Ascending aorta (tissue), 2 donors: ENCODE data around the gene SETDB2. TPM values are rescaled to one million over a fixed set of nuclear protein-coding genes. Genes with fewer than 3 reads are reported as not detected.

Experiments
- DNase-seq, 2 donors: peaks; one replicate each; pipeline ENCODE4 v3.0.0-alpha.2; 2019; ENCODE audit warnings: low spot score in 2 of 2
- H3K27ac ChIP-seq, 2 donors: fragments of 200-600 bp; sonication (generic); one replicate each; pipeline ENCODE4 v1.5.1; 2016 to 2017; ENCODE audit warnings: mild to moderate bottlenecking in 1 of 2
- H3K27me3 ChIP-seq: fragments of 200-600 bp; sonication (generic); one replicate; pipeline ENCODE4 v1.5.1; 2017
- H3K36me3 ChIP-seq, 2 donors: fragments of 200-600 bp; sonication (generic); one replicate each; pipeline ENCODE4 v1.5.1; 2016
- H3K4me1 ChIP-seq, 2 donors: fragments of 200-600 bp; sonication (generic); one replicate each; pipeline ENCODE4 v1.5.1; 2016 to 2017; ENCODE audit warnings: mild to moderate bottlenecking in 1 of 2
- H3K4me3 ChIP-seq, 2 donors: fragments of 200-600 bp; sonication (generic); one replicate each; pipeline ENCODE4 v1.5.1; 2016 to 2017; ENCODE audit warnings: mild to moderate bottlenecking in 1 of 2
- H3K9me3 ChIP-seq, 2 donors: fragments of 200-600 bp; sonication (generic); one replicate each; pipeline ENCODE4 v1.5.1; 2016
- intact Hi-C: fragments of 100-400 bp; cut with DNase I; formaldehyde crosslinking; loops from one replicate; pipeline ENCODE4 v1.15.1; 2023
- total RNA-seq: library from RNA; depleted of rRNA; stranded (reverse); fragments of >200 nt; gene quantifications from one replicate; pipeline ENCODE4 v1.1.0, GENCODE V29; 2016
- TF ChIP-seq, protein P1 (sequence below), 3 experiments: fragments of 200-600 bp in 2 of 3; fragments of 450-650 bp in 1 of 3; sonication (generic) in 2 of 3; IDR thresholded peaks; one replicate each; pipeline ENCODE4 v1.5.1; 2016 to 2019; ENCODE audit warnings: antibody characterized with exemption in 3 of 3, mild to moderate bottlenecking in 1 of 3, moderate library complexity in 1 of 3

Gene SETDB2
- total RNA-seq, 1 donor from 2014 or later, result 7.2 TPM

DNA sequence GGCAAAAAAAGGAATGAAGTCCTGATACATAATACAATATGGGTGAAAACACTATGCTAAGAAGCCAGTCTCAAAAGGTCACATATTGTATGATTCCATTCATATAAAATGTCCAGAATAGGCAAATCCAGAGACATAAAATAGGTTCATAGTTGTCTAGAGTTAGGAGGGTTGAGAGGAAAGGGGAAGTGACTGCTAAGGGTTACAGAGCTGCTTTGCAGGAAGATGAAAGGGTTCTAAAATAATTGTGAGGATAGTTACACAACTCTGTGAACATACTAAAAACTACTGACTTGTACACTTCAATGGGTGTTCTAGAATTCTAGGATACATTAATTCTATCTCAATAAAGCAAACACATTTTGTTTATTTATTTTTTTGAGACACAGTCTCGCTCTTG is 25.9 kb upstream of the SETDB2 start:
- H3K27me3 ChIP-seq, result no peaks in the 10 kb centered on the region
- H3K4me1 ChIP-seq, result no peaks in the 10 kb centered on the region
- no peak for DNase-seq
- no peak overlapping the region for H3K27ac ChIP-seq
- TF ChIP-seq, protein P1, sequence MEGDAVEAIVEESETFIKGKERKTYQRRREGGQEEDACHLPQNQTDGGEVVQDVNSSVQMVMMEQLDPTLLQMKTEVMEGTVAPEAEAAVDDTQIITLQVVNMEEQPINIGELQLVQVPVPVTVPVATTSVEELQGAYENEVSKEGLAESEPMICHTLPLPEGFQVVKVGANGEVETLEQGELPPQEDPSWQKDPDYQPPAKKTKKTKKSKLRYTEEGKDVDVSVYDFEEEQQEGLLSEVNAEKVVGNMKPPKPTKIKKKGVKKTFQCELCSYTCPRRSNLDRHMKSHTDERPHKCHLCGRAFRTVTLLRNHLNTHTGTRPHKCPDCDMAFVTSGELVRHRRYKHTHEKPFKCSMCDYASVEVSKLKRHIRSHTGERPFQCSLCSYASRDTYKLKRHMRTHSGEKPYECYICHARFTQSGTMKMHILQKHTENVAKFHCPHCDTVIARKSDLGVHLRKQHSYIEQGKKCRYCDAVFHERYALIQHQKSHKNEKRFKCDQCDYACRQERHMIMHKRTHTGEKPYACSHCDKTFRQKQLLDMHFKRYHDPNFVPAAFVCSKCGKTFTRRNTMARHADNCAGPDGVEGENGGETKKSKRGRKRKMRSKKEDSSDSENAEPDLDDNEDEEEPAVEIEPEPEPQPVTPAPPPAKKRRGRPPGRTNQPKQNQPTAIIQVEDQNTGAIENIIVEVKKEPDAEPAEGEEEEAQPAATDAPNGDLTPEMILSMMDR (IDR thresholded peaks at IDR 0.05), result no peak
- H3K9me3 ChIP-seq, result no peaks in the 10 kb centered on the region
- intact Hi-C loops, result no loop called here
- H3K36me3 ChIP-seq, result no peaks in the 10 kb centered on the region
- H3K4me3 ChIP-seq, result no peak overlapping the region

DNA sequence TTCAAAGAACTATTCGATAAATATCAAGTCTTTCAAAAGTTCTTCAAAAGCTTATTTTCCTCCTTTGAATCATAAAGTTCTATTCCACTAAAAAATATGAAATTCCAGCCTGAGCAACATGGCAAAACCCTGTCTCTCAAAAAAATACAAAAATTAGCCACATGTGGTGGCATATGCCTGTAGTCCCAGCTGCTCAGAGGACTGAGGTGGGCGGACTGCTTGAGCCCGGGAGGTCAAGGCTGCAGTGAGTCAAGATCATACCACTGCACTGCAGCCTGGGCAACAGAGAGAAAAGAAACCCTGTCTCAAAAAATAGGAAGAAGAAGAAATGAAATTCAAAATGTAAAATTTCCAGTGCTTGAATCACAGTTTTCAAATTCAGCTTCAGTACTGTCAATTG is 24.8 kb upstream of the SETDB2 start:
- TF ChIP-seq, protein P1 (IDR thresholded peaks at IDR 0.05), result no peak
- Histone ChIP-seq H3K36me3 (no peaks in the 10 kb centered on the region), H3K4me3 (no peak overlapping the region), H3K9me3 (no peaks in the 10 kb centered on the region), H3K4me1 (no peaks in the 10 kb centered on the region), H3K27me3 (no peaks in the 10 kb centered on the region), H3K27ac (no peak overlapping the region)
- DNase-seq, result no peak
- intact Hi-C loops, result no loop called here

DNA sequence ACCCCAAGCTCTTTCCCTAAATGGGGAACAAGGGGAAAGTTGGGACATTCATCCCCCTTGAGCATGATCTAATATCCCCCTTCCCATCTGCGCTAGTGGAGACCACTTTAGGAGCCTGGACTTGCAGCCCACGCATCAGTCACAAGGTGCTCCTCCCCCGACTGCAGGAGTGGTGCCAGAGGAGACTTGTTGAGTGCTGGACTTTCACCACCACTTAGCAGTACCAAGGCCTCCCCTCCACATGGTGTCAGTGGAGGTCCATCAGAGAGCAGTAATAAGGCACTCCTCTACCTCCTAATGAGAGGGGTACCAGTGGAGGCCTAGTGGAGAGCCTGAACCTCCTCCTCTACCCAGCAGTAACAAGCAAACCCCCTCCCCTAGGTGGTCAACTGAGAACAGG is 22.7 kb upstream of the SETDB2 start:
- Histone ChIP-seq H3K27ac (no peak overlapping the region), H3K27me3 (no peaks in the 10 kb centered on the region), H3K4me3 (no peak overlapping the region), H3K36me3 (no peaks in the 10 kb centered on the region), H3K9me3 (no peaks in the 10 kb centered on the region), H3K4me1 (no peaks in the 10 kb centered on the region)
- DNase-seq, result no peak
- intact Hi-C loops, result no loop called here
- TF ChIP-seq, protein P1 (IDR thresholded peaks at IDR 0.05), result no peak

DNA sequence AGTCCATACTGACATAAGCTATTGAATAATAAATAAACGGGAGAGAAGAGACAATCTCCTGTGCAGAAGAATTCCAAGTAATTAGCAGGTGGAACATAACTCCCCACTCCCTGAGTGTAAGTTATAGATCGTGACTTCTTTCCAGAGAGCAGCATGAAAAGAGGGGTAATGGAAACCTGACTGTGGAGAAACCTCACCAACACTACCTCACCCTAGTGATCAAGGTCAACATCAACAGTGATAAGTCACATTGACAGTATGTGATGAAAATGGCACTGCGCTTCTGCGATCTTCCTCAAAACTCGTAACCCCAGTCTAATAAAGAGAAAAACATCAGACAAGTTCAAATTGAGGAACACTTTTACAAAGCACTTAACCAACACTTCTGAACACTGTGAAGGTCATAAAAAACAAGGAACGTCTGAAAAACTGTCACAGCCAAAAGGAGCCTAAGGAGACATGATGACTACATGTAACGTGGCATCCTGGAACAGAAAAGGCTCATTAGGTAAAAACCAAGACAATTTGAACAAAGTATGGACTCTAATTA is 20.0 kb upstream of the SETDB2 start:
- intact Hi-C loops, result no loop called here
- Histone ChIP-seq H3K9me3 (no peaks in the 10 kb centered on the region), H3K27me3 (no peaks in the 10 kb centered on the region), H3K4me3 (no peak overlapping the region), H3K4me1 (no peaks in the 10 kb centered on the region), H3K36me3 (no peaks in the 10 kb centered on the region), H3K27ac (no peak overlapping the region)
- TF ChIP-seq, protein P1 (IDR thresholded peaks at IDR 0.05), result no peak
- DNase-seq, result no peak

- no peak for DNase-seq
- intact Hi-C loops, result no loop called here
- H3K36me3 ChIP-seq, result peaks cover 0 to 10% of the 10 kb centered on the region in 2 donors
- no peak overlapping the region for H3K27ac ChIP-seq
- H3K27me3 ChIP-seq, result no peaks in the 10 kb centered on the region
- no peaks in the 10 kb centered on the region for H3K4me1 ChIP-seq
- TF ChIP-seq, protein P1 (IDR thresholded peaks at IDR 0.05), result no peak
- H3K9me3 ChIP-seq, result no peaks in the 10 kb centered on the region
- H3K4me3 ChIP-seq, result no peak overlapping the region
Observed at GRCh38 chr13:49428041-49428763, 15.9 kb upstream of the SETDB2 start.
